Measurements from ENCODE around the gene ALDH1A1.

ALDH1A1 gene

DNA sequence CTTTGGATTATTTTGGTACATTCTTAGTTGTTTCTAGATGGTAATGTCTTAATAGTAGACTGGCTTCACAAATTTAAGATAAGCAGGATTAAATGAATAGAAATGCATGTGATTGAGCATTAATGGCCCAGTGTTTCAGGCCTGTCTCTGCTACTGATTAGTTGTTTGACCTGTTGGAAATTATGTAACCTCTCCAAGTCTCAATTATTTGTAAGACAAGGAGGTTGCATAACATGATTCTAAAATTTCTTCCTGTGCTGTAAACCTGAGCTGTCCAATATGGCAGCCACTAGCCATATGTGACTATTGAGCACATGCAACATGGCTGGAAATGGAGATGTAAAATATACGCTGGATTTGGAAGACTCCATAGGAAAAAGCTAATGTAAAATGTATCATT is 97.5 kb downstream of the ALDH1A1 start:
- H3K9me3 ChIP-seq (ENCODE audit: control insufficient read depth, insufficient read depth, low read depth, low read length): no peaks in the 10 kb centered on the region
- ChIA-PET POLR2A (no interaction called here), CTCF (interaction anchor here (0.8 to 1.0 kb wide), 3 partner anchors 18 to 252 kb away, joined by 3 to 8 read pairs (median 3); no protein-coding TSS in a partner anchor)
- H3K4me3 ChIP-seq (ENCODE audit: low read depth, low read length): no peak overlapping the region
- no peak for TF ChIP-seq PRDM4 (tag by site-specific recombination; IDR thresholded peaks at IDR 0.05)
- no peak for TF ChIP-seq ZNF350 (tag by site-specific recombination; IDR thresholded peaks at IDR 0.05)
- no peak for TF ChIP-seq REPIN1 (tag by site-specific recombination; IDR thresholded peaks at IDR 0.05; ENCODE audit: low read depth)
- TF ChIP-seq ZNF157 (tag by site-specific recombination; IDR thresholded peaks at IDR 0.05): no peak
- no peak for TF ChIP-seq ZSCAN4 (tag by site-specific recombination; IDR thresholded peaks at IDR 0.05)
- no peak for TF ChIP-seq ZBTB48 (tag by site-specific recombination; IDR thresholded peaks at IDR 0.05)
- TF ChIP-seq, protein P1, sequence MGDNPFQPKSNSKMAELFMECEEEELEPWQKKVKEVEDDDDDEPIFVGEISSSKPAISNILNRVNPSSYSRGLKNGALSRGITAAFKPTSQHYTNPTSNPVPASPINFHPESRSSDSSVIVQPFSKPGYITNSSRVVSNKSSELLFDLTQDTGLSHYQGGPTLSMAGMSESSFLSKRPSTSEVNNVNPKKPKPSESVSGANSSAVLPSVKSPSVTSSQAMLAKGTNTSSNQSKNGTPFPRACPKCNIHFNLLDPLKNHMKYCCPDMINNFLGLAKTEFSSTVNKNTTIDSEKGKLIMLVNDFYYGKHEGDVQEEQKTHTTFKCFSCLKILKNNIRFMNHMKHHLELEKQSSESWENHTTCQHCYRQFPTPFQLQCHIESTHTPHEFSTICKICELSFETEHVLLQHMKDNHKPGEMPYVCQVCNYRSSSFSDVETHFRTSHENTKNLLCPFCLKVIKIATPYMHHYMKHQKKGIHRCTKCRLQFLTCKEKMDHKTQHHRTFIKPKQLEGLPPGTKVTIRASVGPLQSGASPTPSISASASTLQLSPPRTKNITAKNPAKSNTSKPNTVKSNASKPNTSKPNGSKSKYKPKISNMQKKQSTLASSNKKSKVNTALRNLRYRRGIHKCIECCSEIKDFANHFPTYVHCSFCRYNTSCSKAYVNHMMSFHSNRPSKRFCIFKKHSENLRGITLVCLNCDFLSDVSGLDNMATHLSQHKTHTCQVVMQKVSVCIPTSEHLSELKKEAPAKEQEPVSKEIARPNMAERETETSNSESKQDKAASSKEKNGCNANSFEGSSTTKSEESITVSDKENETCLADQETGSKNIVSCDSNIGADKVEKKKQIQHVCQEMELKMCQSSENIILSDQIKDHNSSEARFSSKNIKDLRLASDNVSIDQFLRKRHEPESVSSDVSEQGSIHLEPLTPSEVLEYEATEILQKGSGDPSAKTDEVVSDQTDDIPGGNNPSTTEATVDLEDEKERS (tag by site-specific recombination; IDR thresholded peaks at IDR 0.05): no peak
- no peak for TF ChIP-seq ZNF10 (tag by site-specific recombination; IDR thresholded peaks at IDR 0.05)
- no peak for TF ChIP-seq ZFP37 (tag by site-specific recombination; IDR thresholded peaks at IDR 0.05)
- no peak for TF ChIP-seq ZNF596 (tag by site-specific recombination; IDR thresholded peaks at IDR 0.05)
- no peak for TF ChIP-seq ZNF837 (tag by site-specific recombination; IDR thresholded peaks at IDR 0.05)
- no peak for TF ChIP-seq ZFHX2 (tag by site-specific recombination; conservative IDR thresholded peaks at IDR 0.05)
- TF ChIP-seq WT1 (tag by site-specific recombination; IDR thresholded peaks at IDR 0.05): no peak
- no peak for TF ChIP-seq HOXC10 (CRISPR knock-in tag; IDR thresholded peaks at IDR 0.05)
- TF ChIP-seq BCL11A (tag by site-specific recombination; IDR thresholded peaks at IDR 0.05; ENCODE audit: low read depth): no peak
- no peak for TF ChIP-seq ZBTB1 (tag by site-specific recombination; IDR thresholded peaks at IDR 0.05)
- no peak for TF ChIP-seq ZNF510 (tag by site-specific recombination; IDR thresholded peaks at IDR 0.05; ENCODE audit: insufficient replicate concordance)
- no peak for TF ChIP-seq HOXD13 (CRISPR knock-in tag; IDR thresholded peaks at IDR 0.05; ENCODE audit: borderline replicate concordance)
- H3K4me1 ChIP-seq (ENCODE audit: control insufficient read depth, insufficient read depth, low read length): no peaks in the 10 kb centered on the region
- no peaks in the 10 kb centered on the region for H3K36me3 ChIP-seq (ENCODE audit: control insufficient read depth in 2 of 2, insufficient read depth in 1 of 2, low read length in 2 of 2)
- H3K27ac ChIP-seq (ENCODE audit: extremely low read depth, low read depth, low read length): no peak overlapping the region

All from HEK293 (cell line).